NOMO-1 treated with DMSO at 0.1 percent for 48 hours (cell line): Measurements from ENCODE around the gene SRRM3.
A peak's percentile ranks its signal among the peaks of the same experiment; 100 is the strongest.
"Not testable (repeated sequence)": the region's sequence is repeated elsewhere in the genome, so short reads cannot be mapped to it uniquely, and the experiment has no call there.

Experiments used
- DNase-seq: peaks from one replicate; lab custom pipeline; 2025; ENCODE audit not compliant: unreplicated experiment; lab: John Stamatoyannopoulos, UW

The SRRM3 gene

DNA sequence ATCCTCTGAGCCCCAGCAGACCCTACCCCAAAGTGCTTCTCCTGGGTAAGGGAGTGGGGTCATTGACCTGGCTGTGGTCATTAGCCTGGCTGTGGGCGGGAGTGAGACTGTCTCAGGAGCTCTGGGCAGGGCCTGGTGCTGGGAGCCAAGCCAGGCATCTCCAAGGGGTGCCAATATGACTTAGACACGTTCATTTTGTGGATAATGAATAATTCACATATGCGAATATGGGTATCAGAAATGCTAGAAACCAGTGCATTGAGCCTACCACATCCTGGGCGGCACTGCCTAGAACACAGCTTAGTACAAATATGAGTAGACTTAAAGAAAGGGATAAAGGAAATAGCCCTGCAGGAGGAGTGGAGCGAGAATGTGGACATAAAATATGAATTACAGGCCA, 14.4 kb upstream of the SRRM3 start:
- DNase-seq, result no peak

DNA sequence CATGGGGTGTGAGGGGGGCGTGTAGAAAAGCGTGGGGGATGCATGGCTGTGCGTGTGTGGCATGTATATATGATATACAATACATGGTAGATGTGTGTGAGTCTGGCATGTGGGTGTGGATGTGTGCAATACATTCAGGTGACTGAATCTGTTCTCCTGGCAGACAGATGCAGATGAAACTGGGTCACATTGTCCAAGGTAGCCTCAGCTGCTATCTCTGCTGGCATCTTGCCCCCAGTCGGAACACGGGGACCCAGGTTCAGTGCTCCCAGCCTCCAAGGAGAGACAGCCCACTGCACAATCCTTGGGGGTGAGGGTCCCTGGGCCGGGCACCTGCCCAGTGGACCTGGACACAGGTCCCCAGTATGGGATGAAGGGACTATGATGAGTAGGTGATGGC, 12.4 kb upstream of the SRRM3 start:
- DNase-seq, result no peak

DNA sequence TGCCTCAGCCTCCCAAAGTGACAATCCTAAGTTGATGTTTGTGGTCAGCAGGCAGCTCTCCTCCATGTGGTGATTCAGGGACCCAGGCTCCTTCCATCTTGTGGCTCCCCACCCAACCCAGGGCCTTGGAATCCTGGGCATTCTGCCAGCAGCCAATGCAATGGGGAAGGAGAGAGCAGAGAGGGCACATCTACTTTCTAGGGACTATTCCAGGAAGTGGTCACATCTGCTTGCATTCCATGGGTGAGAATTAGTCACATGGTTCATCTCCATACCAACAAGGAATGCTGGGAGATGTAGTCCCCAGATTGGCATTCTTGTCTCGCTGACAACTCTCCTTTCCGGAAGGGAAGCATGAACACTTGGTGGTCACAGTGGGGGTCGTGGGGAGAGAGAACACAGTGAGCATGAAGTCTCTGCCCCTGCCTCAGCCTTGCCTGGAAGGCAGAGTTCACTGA, 9.9 kb upstream of the SRRM3 start:
- peak; percentile 17 for DNase-seq

DNA sequence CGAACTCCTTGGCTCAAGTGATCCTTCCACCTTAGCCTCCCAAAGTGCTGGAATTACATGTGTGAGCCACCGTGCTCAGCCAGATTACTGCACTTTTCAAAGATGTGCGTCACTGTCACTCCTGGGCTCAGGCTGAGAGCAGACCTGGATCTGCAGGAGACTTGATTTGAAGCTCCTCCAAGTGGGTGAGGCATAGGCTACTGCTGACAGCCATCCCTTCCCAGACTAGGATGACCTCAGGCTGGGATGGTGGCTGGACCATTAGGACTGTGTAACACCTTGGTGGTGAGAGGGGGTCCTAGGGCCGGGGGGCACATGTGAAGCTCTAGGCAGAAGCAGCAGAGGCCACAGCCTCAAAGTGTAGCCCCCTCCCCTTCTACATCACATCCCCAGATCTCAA, 8.2 kb upstream of the SRRM3 start:
- no peak for DNase-seq

GRCh38 chr7:76193883-76194282, 7.8 kb upstream of the SRRM3 start:
- no peak for DNase-seq

DNA sequence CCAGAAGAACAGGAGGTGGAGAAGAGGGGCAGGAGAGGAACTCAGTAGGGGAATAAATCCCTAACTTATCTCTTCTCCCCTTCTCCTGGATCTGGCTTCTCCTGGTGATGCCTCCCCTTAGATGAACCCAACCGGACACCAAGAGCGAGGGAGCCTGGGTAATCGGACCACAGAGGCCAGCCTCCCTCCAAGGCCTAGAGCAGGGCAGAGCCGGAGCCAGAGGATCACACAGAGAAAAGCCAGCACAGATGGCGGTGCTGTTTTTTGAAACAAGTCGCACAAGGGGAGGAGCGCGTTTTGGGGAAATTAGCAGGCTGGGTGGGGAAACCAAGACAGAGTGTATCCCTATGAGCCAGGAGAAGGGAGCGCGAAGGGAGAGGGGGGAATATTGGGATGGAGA, 4.9 kb upstream of the SRRM3 start:
- DNase-seq, result no peak

- DNase-seq, result no peak
Observed at GRCh38 chr7:76198202-76198601, 3.5 kb upstream of the SRRM3 start.

DNA sequence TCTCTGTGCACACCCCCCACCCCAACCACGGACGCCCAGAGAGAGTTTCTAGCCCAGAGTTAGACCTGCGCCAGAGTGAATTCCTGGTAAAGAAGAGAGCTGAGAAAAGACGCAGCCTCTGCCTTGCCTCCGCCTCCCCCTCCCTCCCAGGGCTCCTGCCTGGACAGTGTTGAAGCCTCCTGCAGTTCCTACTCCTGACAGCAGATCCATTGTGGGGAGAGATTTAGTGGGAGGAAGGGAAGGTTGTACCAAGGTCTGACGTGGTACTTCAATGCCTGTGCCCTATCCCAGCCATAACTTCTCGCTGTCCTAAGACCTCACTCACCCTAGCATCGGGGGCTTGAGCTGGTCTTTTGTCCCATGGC, 952 bp downstream of the SRRM3 start:
- DNase-seq, result no peak

- DNase-seq, result no peak
Observed at GRCh38 chr7:76204147-76204546, 2.5 kb downstream of the SRRM3 start.

- DNase-seq, result no peak
Observed at GRCh38 chr7:76206633-76207032, 4.9 kb downstream of the SRRM3 start.

DNA sequence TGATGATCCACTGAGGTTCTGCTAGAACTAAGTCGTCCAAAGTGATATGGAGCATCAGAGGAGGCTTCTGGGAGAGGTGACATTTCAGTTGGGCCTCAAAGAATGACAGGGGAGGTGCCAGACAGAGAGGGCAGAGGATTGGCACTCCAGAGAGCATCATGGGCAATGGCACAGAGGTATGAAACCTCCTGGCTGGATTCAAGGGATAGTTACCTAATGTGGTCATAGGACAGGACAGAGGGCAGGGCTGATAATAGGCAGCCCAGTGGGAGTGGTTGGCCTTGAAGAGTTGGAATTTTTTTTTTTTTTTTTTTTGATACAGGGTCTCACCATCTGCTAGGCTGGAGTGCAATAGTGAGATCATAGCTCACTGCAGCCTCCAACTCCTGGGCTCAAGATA, 7.6 kb downstream of the SRRM3 start:
- DNase-seq, result no peak

- no peak for DNase-seq
Observed at GRCh38 chr7:76211216-76211615, 9.5 kb downstream of the SRRM3 start.

DNA sequence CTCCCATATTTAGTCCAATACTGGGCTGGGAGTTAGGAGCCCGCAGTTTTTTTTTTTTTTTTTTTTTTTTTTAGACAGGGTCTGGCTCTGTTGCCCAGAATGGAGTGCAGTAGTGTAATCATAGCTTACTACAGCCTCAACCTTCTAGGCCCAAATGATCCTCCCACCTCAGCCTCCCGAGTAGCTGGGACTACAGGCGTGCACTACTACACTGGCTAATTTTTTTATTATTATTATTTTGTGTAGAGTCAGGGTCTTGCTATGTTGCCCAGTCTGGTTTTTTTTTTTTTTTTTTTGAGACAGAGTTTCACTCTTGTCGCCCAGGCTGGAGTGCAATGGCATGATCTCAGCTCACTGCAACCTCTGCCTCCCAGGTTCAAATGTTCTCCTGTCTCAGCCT, 13.7 kb downstream of the SRRM3 start:
- DNase-seq, result not testable (repeated sequence)

GRCh38 chr7:76216381-76217082, 14.8 kb downstream of the SRRM3 start:
- DNase-seq, result no peak

DNA sequence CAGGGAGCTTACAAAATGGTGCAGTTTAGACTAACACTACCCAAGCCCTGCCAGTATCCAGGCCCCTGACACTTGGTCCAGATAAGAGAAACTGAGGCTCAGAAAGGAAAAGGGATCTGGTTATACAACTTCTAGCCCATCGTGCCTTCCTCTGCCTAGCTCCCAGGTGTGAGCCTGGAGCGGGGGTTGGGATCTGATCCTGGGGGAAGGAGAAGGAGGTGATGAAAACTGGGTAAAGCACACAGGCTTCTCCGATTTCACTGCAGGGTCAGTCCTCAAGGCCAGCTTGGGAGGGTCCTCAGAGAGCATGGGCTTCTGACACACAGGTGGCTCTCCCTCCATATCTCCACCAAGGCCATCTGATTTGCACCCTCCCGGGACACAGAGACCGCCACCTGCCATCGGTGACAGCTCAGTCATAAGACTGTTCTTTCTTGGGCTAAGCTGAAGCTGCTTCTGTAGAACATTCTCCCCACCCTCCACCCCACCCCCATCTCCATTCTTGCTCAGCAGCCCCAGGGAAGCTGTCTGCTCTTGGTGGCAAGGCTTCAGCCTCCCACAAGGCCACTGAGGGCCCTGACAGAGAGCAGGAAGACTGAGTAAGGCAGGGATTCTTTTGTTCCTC, 16.4 kb downstream of the SRRM3 start:
- no peak for DNase-seq

DNA sequence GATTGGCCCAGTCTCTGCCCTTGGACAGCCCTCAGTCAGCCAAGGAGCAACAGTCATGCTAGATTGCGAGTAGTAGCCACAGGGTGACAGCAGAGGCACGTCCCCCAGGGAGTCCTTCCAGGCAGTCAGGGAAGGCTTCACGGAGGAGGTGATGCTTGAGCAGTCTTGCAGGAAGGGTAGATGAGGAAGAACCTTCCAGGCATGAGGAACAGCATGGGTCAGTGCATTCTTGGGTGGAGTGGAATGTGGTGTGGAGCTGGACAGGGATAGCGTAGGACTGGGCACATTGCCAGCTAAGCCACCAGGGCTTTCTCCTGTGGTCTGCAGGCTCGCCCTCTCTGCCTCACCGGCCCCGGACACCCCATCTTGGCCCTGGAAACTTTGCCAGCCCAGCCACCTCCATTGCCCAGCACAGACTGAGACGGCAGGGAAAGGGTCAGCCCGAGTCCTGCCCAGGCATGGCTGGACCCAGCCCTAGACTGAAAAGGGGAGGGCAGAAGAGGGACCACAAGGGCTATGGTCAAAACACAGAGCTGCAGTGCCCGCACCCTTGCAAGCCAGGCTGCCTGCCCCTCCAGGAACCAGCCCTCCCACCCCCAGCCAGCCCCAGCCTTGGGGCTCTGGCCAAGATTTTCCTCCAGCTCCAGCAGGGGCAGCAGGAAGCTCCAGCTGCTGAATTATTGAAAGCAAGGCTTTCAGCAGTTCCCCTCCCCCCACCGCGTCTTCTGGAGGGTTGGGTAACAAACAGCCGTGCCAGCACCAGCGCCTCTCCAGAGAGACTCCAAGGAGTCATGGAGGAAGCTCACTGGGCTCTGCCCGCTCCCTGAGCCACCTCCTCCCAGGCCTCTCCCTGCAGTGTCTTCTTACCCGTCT, 18.7 kb downstream of the SRRM3 start:
- no peak for DNase-seq

GRCh38 chr7:76222333-76222732, 20.6 kb downstream of the SRRM3 start:
- no peak for DNase-seq

DNA sequence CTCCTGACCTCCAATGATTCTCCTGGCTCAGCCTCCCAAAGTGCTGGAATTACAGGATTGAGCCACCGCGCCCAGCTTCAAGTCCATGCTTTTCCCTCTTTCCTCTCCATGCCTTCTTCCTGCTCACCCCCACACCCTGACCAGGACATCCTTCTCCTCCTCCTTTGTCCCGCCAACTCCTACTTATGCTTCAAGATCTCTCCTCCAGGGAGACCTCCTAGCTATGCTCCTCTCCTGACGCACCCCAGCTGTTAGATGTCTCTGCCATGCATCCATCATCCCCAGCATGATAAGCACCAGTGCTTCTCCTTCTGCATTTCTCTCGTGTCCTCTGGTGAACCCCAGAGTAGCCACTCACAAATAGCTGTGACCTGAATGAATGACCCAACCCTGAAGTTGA, 21.1 kb downstream of the SRRM3 start:
- DNase-seq, result no peak

DNA sequence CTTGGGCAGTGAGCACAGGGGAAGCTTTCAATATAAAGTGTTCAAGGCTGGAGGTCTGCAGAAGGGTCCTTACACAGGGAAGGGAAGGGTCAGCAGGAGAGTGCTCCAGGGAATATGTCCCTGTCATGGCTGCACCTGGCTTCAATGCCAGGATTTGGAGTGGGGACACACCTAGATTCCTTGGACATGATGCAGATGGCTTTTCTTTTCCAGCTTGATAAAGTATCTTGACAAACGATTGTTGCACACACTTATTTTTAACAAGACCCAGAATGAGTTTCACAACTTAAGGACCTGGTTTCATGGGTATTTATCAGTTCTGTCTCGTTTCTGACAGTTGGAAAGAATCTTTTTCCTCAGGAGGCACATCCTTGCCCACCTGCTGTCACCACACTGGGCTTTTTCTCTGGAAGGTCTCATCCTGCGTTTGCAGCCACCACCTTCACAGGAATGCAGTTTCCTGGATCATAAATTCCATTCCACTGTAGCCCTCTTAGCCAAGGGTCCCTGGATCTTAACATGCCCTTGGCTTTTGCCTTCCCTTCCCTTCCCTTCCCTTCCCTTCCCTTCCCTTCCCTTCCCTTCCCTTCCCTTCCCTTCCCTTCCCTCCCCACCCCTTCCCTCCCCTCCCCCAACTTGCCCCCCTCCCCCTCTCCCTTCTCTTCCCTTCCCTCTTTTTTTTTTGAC, 21.7 kb downstream of the SRRM3 start:
- DNase-seq, result no peak

GRCh38 chr7:76224695-76225094, 23.0 kb downstream of the SRRM3 start:
- DNase-seq, result no peak

- DNase-seq, result peak; percentile 53
Observed at GRCh38 chr7:76225379-76225778, 23.7 kb downstream of the SRRM3 start.
